GM18505 (cell line): ENCODE measurements around the gene CXorf65.

ENCODE experiments used
- ATAC-seq: cut with Tn5 transposase; IDR thresholded peaks from one replicate; pipeline ENCODE4 v1.9.1; 2021; ENCODE audit not compliant: unreplicated experiment
- POLR2A ChIP-seq: IDR thresholded peaks from 4 replicates; pipeline ENCODE4 v1.6.1; 2011; ENCODE audit warnings: borderline replicate concordance; ENCODE audit not compliant: insufficient read depth, insufficient read length; ENCODE audit errors: extremely low read depth

The CXorf65 gene

GRCh38 chrX:71117358-71117757 lies 10.8 kb upstream of the CXorf65 start:
- no peak for TF ChIP-seq POLR2A
- ATAC-seq, result no peak

- ATAC-seq, result peak; percentile 4
- TF ChIP-seq POLR2A, result no peak
Observed at GRCh38 chrX:71111921-71112431, 5.4 kb upstream of the CXorf65 start.

GRCh38 chrX:71111141-71111843 lies 4.8 kb upstream of the CXorf65 start, which contains the start of gene IL2RG:
Gene IL2RG (minus strand): TSS chrX:71111577. CDS start chrX:71111539, 38 bp downstream.
- peak; percentile 89 for TF ChIP-seq POLR2A

GRCh38 chrX:71109051-71109450 lies 2.5 kb upstream of the CXorf65 start:
- ATAC-seq, result no peak
- no peak for TF ChIP-seq POLR2A

More at GRCh38 chrX:71111141-71111843, 4.8 kb upstream of the CXorf65 start, which contains the start of gene IL2RG:
- peak; percentile 90 for ATAC-seq

- ATAC-seq, result no peak
- TF ChIP-seq POLR2A, result no peak
Observed at GRCh38 chrX:71107762-71108360, 1.3 kb upstream of the CXorf65 start.

- no peak for ATAC-seq
Observed at GRCh38 chrX:71107245-71107644, 705 bp upstream of the CXorf65 start.

GRCh38 chrX:71105628-71106027 lies 912 bp downstream of the CXorf65 start:
- no peak for ATAC-seq
- no peak for TF ChIP-seq POLR2A

More at GRCh38 chrX:71107245-71107644, 705 bp upstream of the CXorf65 start:
- TF ChIP-seq POLR2A, result no peak

- no peak for ATAC-seq
- peak; percentile 35 for TF ChIP-seq POLR2A
Observed at GRCh38 chrX:71103110-71103983, 3.2 kb downstream of the CXorf65 start.

GRCh38 chrX:71102292-71102691 lies 4.2 kb downstream of the CXorf65 start:
- no peak for ATAC-seq
- no peak for TF ChIP-seq POLR2A

- no peak for TF ChIP-seq POLR2A
- no peak for ATAC-seq
Observed at GRCh38 chrX:71100581-71101505, 5.7 kb downstream of the CXorf65 start.

GRCh38 chrX:71099736-71100135 lies 6.8 kb downstream of the CXorf65 start:
- ATAC-seq, result no peak
- no peak for TF ChIP-seq POLR2A

- no peak for TF ChIP-seq POLR2A
- no peak for ATAC-seq
Observed at GRCh38 chrX:71098951-71099506, 7.5 kb downstream of the CXorf65 start.
